GM21529 (cell line): ENCODE results near the gene PPP1R1B.

ENCODE experiments used
- ATAC-seq: cut with Tn5 transposase; IDR thresholded peaks from one replicate; pipeline ENCODE4 v1.9.1; 2021; ENCODE audit not compliant: unreplicated experiment

PPP1R1B gene

DNA sequence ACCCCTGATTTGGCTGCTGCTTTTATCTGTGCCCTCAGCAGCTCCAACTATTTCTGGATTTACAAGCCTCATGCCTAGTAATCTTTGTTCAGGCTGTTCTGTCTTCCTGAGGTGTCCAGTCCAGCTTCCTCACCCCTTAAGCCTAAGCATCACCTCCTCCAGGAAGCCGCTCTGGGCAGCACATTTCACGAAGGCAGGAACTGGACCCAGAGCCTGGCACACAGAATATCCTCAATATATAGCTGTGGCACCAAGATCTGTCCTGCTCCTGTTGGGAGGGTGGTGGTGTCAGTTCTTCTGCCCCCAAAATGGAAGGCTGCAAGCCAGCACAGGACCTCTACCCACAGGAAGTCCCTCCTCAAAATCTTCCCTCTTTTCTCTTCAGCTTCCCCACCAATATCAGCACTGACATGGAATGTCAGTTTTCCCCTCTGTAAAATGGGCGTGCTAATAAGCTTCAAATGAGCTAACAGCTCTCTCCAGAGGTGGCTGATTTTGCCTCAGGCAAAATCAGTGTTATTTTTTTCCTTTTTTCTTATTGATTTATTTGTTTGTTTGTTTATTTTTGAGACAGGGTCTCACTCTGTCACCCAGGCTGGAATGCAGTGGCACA is 12.1 kb upstream of the PPP1R1B start:
- ATAC-seq: no peak

DNA sequence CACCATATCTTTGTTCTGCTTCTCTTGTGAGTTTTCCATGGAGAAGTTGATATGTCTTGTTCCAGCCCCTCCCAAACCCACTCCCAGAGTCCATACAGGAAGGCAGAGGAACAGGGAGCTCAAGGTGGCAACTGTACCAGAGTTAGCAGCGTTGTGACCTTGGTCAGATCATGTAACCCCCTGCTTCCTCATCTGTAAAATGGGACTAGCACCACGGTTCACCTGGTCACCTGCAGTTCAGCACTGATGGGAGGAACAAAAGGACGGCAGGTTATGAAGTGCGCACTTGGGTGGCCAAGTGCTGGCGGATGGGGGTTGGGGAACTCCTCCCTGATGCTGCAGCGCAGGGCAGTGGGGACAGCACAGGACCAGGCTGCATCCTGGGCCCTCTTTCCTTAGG is 11.3 kb upstream of the PPP1R1B start:
- ATAC-seq: no peak

DNA sequence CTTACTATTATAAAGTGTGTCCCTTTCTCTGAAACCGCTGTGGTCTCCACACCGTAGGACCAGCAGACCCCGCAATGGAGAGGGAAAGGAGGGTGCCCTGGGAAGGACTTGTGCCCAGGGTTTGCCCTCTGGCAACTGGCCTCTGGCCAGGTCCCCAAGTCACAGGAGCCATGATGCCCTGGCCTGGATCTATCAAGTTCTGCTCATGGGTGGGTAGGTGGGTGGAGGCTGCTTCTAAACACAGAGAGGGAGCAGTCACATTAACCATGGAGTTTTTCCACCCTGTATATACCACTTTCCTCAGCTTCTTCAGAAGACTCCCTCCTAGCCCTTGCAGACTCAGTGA is 9.7 kb upstream of the PPP1R1B start:
- no peak for ATAC-seq

DNA sequence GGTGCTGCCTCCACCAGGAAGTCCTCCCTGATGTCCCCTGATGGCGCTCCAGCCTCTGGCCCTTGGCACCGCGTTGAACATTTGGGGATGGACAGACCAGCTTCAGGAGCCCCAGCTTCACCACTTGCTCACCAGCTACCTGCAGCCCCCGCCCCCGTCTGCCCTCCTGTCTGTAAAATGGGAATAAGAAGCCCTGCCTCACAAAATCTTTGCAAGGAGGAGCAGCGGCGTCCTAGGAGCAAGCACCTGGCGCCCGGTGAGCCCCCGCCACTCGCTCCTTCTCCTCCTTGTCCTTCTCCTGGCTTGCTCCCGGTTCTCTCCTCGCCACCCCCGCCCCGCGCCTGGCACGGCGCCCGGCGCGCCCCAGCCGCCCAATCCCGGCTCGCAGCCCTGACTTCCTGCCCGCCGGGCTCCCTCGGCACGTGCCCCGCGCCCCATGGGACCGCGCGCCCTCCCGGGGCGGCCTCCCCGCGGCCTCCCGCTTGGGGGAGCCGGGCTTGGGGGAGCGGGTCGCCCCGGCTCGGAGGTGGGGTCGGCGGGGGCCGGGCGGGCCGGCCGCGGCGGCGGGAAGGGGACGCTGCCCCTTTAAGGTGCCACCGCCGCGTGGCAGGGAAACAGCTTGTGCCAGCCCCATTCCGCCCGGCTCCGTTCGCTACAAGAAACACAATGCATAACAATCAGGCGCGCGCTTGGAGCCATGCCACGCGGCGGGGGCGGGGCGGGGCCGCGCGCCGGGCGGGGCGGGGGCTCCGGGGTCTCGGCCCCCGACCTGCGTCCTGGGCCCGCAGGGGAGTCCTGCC is 9.1 kb upstream of the PPP1R1B start:
- no peak for ATAC-seq

DNA sequence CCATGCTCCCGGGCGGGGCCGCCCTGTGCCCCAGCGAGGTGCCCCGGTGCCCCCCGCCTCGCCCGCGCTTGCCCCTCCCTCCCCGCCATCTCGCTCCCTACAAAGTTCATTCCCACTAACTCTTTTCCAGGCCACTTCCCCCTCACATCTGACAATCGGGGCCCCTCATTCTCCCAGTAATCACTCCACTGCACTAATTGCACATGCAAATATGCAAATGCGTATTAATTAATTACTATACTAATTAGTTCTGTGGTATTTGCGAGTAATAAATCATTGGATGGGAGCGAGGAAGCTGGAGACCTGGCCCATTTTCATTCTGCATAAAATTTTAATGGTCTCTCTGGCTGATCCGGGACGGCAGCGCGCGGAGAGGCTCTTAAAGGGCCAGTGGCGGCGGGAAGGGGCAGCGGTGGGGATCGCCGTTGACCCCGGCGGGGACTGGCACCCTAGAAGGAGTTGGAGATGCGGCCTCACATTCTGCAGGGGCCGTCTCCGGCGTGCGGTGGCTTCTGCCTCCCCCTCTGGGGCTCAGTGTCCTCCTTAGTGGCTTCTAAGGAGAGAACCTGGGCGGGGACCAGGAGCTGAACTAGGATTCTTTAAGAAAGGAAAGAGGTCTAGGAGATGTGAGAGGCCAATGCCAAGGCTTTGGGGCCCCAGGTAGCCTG is 8.4 kb upstream of the PPP1R1B start:
- no peak for ATAC-seq

DNA sequence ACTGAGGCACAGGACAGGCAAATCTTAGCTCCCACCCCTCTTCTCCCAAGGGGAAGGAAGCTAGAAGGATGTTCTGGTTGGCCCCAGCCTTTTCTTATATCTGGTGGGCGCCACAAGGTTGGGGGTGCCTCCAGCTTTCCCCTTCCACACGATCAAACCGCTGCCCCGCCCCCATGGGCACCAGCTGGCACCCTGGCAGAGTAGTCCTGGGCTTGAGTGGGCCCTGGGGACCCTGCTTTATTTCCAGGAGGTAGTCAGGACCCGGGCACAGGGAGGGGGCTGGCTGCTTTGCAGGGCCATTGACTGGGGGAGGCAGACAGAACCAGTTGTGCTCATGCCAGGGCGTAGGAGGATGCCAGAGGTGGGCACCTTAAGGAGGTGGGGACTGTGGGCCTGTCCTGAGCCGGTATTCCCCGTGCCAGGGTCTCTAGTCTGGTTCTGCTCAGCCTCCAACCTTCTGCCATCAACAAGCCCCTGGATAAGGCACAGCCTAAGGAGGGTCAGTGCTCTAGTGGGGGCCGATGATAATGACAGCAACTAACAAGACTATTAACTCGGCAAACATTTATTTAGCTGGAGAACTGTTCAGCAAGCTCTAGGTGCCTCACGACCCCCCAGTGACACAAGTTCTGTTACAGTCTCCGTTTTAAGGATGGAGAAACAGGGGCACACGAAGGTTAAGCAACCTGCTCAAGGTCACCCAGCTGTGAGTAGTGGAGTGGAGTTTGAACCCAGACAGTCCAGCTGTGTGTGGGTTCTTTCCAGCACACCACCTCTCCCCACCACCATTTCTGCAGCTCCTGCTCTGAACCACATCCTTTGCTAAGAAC is 7.6 kb upstream of the PPP1R1B start:
- ATAC-seq: no peak

DNA sequence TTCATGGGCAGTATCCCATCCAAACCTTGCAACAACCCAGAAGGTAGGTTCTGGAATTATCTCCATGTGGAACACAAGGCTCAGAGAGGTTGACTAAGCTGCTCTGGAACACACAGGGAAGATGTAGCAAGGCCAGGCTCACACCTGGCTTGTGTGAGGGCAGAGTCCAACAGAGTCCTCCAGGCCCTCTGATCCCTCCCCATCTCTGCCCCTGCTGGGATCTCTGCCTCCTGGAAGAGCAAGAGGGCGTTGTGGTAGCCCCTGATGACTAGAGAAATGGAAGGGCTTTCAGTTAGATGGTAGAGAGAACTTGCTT is 7.0 kb upstream of the PPP1R1B start:
- no peak for ATAC-seq

DNA sequence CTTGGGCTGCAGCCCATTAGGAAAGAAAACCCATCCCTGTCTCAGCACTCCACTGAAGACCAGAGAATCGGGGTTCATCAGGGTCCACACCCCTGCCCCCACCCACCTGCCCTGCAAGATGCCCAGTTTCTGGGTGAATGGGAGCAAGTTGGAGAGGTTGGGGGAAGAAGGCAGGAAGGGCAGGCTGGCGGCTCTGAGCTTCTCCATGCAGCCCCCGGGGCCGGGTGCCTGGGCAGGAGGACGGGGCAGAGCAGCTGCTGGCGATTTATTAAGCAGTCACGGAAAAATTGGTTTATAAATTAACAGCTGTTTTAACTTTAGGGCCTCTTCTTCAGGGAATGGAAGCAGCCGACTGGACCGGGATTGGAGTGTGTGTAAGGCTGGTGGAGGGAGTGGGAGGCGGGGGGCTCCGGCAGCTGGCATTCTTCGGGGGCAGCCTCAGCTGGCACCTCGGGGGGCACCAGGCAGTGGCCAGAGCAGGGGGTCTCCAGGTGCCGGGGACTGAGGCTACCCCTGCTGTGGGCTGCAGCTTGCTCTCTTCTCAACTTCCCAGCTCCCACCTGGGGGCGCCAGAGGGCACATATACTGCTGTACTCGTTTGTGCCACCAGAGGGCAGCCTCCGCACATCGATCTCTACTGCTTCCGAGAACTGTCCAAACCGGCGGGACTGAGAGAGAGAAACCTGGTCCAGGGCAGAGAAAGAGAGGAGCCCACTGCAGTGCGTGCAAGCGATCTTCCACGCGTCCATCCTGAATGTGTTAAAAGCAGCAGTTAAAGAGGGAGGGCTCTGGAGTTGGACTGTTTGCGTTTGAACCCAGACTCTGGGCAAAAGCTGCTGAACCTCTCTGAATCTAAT is 5.0 kb upstream of the PPP1R1B start:
- ATAC-seq: peak; percentile 55

DNA sequence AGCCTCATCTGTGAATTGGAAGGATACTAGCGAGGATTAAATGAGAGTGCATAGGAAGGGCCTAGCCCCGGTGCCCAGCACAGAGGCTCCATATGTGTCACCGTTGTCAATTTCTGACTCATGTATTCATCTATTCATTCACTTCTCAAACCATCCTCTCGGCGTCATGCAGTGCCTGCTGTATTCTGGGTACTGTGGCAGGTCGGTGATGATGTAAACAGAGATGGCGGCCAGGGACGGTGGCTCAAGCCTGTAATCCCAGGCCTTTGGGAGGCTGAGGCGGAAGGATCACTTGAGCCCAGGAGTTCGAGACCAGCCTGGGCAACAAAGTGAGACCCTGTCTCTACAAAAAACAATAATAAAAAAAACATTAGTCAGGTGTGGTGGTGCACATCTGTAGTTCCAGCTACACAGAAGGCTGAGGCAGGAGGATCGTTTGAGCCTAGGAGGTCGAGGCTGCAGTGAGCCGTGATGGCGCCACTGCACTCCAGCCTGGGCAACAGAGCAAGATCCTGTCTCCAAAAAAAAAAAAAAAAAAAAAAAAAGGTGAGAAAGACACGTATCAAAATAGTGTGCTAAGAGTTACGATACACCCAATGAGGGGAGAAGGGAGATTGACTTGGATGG is 4.3 kb upstream of the PPP1R1B start:
- ATAC-seq: peak; percentile 38

DNA sequence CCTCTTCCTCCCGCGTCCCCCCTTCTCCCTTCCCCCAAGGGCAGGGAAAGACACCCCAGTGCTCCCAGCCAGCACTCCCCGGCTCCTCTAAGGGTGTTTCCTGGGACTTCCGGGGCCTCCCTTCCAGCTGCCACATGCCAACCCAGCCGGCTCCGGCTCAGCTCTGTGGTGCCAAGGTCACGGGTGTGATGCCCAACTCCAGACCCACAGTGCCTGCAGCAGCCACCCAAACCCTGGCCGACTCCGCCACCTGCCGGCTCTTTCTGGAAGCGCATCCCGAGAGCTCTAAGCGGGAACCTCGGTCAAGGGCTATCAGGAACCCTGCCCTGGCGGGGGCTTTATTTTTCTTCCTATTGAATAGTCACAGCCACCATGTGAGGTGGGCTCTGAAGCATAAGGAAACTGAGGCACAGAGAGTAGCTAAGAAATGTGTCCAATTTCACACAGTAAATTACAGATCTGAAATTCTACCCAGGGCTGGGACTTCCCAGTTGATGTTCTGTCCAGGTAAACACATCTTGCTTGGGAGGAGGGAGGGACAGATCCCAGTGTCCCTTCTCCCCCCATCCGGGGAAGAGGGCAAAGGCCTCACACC is 3.3 kb upstream of the PPP1R1B start:
- no peak for ATAC-seq

DNA sequence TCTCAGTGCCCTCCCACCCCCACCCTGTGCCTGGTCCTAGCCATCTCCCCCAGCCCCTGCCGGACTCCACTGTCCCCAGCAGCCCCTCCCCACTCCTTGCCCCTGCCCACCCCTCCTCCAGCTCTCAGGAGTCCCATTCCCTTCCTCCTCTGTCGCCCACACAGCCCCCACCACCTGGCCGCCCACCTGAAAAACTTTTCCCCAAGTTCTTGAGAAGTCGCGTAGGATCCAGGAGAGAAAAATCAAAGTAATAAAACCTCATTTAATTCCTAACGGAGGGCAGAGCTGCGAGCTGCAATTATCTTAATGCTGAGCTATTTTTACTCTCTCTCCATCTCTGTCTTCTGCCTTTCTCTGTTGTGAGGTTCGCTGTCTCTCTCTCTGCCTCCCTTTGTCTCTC is 2.4 kb upstream of the PPP1R1B start:
- no peak for ATAC-seq

DNA sequence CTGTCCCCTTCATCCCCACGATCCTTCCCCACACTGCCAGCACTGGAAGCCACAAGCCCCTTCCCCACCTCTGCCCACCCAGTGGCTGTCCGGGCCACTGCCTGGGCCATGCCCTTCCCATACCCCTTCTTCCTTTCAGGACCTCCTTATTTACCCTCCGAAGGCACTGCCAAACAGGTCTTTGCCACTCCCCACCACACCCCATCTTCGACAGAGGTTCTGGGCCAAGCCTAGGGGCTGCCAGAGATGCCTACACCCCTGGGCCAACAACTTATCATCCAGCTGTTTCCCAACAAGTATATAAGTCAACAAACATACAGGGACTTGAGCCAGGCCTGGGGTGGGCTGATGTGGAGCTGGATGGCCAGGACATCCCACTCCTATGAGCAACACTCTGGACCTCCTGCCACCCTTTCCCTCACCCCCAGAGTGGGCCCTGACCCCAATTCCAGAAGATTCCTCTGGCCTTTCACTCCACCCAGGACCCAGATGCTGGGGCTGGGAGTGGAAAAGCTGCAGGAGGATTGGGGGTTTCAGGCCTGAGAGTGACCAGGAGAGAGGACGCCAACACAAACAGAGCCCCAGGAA is 1.5 kb upstream of the PPP1R1B start:
- no peak for ATAC-seq

DNA sequence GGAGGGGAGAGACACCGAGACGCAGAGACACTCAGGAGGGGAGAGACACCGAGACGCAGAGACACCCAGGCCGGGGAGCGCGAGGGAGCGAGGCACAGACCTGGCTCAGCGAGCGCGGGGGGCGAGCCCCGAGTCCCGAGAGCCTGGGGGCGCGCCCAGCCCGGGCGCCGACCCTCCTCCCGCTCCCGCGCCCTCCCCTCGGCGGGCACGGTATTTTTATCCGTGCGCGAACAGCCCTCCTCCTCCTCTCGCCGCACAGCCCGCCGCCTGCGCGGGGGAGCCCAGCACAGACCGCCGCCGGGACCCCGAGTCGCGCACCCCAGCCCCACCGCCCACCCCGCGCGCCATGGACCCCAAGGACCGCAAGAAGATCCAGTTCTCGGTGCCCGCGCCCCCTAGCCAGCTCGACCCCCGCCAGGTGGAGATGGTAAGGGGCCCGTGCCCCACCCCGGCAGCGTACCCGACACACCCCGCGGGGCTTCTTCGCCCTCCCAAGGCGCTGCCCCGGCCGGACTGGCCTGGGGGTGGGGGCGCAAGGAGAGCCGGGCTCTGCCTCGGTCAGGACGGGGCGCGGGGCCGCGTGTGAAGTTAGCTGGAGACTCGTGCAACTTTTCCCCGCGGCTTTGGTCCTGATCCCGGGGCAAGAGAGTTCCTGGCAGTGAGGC is 427 bp downstream of the PPP1R1B start:
- ATAC-seq: no peak

DNA sequence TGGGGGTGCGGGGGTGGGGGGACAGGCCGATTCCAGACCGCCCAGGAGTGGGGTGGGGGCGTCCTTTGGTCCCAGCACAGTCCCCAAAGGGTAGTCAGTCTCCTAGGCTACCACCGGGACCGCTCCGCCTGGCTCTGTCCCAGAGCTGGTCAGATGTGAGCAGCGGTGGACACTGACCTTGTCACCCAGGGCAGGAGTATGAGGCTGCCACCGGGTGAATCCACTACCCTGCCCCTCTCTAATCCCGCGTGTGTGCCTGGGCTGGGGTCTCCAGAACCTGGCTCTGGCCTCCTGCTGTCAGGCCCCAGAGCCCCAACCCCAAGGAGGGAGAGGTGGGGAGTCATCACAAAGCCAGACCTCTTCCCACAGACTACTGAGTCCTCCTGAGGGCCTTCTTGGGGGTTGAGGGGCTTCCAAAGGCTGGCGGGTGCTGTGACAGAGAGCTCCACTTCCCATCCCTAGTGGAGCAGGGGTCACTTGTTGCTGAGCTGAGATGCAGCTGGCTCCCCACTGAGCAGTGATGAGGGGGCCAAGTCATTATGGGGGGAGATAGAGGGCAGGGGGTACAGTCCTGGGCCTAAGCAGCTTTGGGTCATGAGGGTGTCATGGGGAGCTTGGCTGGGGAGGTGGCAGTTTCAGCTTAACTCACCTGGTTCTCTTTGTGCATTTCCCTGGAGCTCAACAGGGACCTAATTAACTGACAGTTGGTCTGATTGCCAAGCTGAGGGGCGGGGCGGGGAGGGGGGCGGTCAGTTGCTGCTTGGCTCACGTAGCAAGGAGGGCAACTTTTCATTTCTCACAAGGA is 1.2 kb downstream of the PPP1R1B start:
- no peak for ATAC-seq

DNA sequence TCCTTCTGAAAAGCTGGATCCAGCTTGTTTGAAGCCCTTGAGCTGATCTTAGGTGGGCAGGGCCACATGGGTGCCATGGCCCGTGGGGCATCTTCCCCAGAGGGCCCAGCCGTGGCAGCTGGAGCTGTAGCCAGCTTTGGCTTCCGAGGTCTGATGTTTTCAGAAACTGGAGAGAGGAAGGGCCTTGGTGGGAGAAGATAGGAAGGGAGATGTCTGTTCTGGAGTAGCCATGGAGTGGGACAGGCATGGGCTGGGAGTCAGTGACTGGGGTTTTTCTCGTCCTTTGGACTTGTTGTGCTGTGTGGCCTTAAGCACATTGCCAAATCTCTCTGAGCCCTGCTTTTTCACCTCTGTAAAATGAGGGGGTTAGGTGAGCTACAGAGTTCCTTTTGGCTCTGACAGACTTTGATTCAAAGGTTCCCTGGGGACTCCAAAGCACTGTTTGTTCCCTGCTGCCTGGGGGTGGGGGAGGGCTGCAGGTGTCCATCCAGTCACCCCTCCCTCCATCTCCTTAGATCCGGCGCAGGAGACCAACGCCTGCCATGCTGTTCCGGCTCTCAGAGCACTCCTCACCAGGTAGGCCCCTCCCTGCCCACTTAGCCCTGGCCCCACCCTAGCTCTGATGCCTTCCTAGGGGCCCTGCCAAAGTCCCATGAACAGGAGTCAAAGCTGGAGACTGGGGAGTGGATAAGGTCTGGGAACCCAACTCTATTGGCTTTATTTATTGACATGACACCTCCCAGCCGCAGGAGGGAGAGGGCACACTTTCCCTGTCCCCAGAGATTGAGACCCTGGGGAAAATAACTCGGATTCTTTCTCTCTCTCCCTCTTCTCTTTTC is 2.1 kb downstream of the PPP1R1B start:
- no peak for ATAC-seq

DNA sequence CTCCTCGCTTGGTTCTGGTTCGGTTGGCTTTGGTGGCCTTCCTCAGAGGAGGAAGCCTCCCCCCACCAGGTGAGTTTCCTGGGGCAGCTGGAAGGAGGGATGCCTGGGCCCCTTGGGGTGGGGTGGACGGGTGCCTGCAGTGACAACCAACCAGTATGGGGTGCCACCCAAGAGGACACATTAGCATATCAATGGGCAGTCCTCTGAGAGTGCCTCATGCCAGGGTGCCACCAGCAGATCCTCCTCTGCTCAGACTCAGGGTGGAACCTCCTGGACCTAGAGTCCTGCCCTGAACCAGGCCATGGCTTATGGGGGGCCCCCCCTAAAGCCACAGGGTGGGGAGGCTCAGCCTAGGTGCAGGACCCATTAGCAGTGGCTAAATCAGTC is 2.7 kb downstream of the PPP1R1B start:
- ATAC-seq: no peak

DNA sequence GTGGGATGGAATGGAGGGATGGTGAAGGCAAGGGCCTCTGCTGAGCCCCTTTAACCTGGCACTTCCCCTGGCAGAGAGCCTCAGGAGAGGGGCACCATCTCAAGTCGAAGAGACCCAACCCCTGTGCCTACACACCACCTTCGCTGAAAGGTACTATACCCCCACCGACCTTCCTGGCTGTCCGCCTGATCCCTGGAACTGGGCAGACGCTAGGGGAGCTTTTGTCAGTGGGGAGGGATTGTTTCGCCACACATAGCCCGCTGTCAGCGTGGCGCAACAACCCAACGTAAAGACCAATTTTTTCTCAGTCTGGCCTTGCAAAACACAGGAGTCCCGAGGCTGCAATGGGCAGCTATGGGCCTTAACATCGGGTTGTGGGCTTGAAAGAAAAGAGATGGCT is 3.1 kb downstream of the PPP1R1B start:
- ATAC-seq: no peak
